Body of pancreas (tissue), 4 donors: ENCODE measurements around the gene KRTAP5-8. TPM values are rescaled to one million over a fixed set of nuclear protein-coding genes. Genes with fewer than 3 reads are reported as not detected.
"Not testable (repeated sequence)": the region's sequence is repeated elsewhere in the genome, so short reads cannot be mapped to it uniquely, and the experiment has no call there.

Experiments used
- ATAC-seq: fragments of 150-250 bp; one replicate; pipeline ENCODE4 v1.9.1; 2016
- DNase-seq, 4 donors: peaks; one replicate each; pipeline ENCODE4 v3.0.0-alpha.2; 2019
- H3K27ac ChIP-seq, 4 donors: fragments of 200-600 bp; sonication (generic); 1 replicate in 3 of 4; 2 replicates in 1 of 4; pipeline versions ENCODE4 v1.5.1 to v1.6.1; 2016 to 2019; ENCODE audit warnings: mild to moderate bottlenecking in 1 of 4, mixed read lengths in 1 of 4, moderate library complexity in 1 of 4
- H3K27me3 ChIP-seq, 2 donors: fragments of 200-600 bp; sonication (generic); one replicate each; pipeline ENCODE4 v1.6.0; 2016; ENCODE audit warnings: mild to moderate bottlenecking in 1 of 2
- H3K36me3 ChIP-seq, 2 donors: fragments of 200-600 bp; sonication (generic); replicated peaks in 1 of 2; 2 replicates each; pipeline ENCODE4 v1.5.1; 2016; ENCODE audit warnings: low read depth in 2 of 2; ENCODE audit not compliant: insufficient read depth in 1 of 2
- H3K4me1 ChIP-seq: fragments of 200-600 bp; sonication (generic); one replicate; pipeline ENCODE4 v1.6.0; 2016
- H3K4me3 ChIP-seq, 2 donors: fragments of 200-600 bp; sonication (generic); 1 replicate in 1 of 2; 2 replicates in 1 of 2; pipeline ENCODE4 v1.5.1; 2016 to 2019
- H3K9me3 ChIP-seq, 3 donors: fragments of 200-600 bp; sonication (generic); 1 replicate in 2 of 3; 2 replicates in 1 of 3; pipeline ENCODE4 v1.5.1; 2016
- WGBS, 2 donors: methylation state at CpG; one replicate each; pipeline ENCODE4 v1.1.5; 2017; 5-methylcytosine and 5-hydroxymethylcytosine counted together
- intact Hi-C: fragments of 100-400 bp; cut with DNase I; formaldehyde crosslinking; loops from one replicate; pipeline ENCODE4 v1.15.1; 2023
- small RNA-seq: library from RNA; depleted of rRNA; stranded (forward); fragments of <200 nt; gene quantifications from one replicate; pipeline ENCODE3, GENCODE V24; 2016
- total RNA-seq, 2 donors: library from RNA; depleted of rRNA; stranded (reverse); fragments of >200 nt; gene quantifications; one replicate each; pipeline ENCODE4 v1.1.0, GENCODE V29; 2016

Gene KRTAP5-8
- total RNA-seq, 2 donors from 2014 or later = not detected

DNA sequence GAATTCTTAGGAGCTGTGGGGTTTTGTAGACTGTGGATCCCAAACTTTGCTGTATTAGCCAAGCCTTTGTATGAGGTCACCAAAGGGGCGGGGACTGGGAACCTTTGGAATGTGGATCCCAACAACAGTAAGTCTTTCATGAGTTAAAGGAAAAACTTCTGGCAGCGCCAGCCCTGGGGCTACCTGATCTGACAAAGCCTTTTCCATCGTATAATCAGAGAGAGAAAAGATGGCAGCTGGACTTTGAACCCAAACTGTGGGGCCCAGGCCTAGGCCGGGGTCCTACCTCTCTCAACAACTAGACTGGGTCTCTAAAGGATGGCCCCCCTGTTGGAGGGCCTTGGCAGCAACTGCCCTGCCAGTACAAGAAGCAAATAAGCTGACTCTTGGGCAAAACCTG is 50.5 kb downstream of the KRTAP5-8 start:
- DNase-seq = peak; percentile 49 to 69 (median 59)
- H3K9me3 ChIP-seq, H3K27me3 ChIP-seq, H3K4me3 ChIP-seq, intact Hi-C loops, H3K36me3 ChIP-seq, ATAC-seq: not testable (repeated sequence)
- 13% methylated on average over 4 of the region's 4 CpGs for WGBS, 2 donors
- Histone ChIP-seq H3K4me1 (peaks cover 10% of the 10 kb centered on the region), H3K27ac (peak overlapping the region in 3 of 4 donors; percentile 34 to 69 (median 66))

Small RNAs within 50 kb of the gene (small RNA-seq; reads per million reads assigned to genes)
- gene AP000867.1 = not detected
- gene KRTAP5-14P = not detected

Other genes starting within 250 kb of the KRTAP5-8 start
- gene DHCR7, start 89.6 kb upstream of the KRTAP5-8 start, total RNA-seq = 10 to 100 TPM; 15.8 to 16.2 TPM
- gene NADSYN1, start 84.8 kb upstream of the KRTAP5-8 start, total RNA-seq = 10 to 100 TPM; 45.7 to 71.2 TPM
- not detected for gene KRTAP5-7, start 10.8 kb upstream of the KRTAP5-8 start, total RNA-seq
- 1 to 10 TPM in 1 of 2 donors, not detected in 1; 3.0 TPM for gene KRTAP5-9, start 10.4 kb downstream of the KRTAP5-8 start, total RNA-seq
- not detected for gene KRTAP5-10, start 27.5 kb downstream of the KRTAP5-8 start, total RNA-seq
- gene KRTAP5-11, start 44.9 kb downstream of the KRTAP5-8 start, total RNA-seq = not detected